GM13977 (cell line): ENCODE measurements around the gene PTPRF.
A peak's percentile ranks its signal among the peaks of the same experiment; 100 is the strongest.

Experiments
- DNase-seq: peaks from one replicate; pipeline ENCODE4 v3.0.0; 2012; ENCODE audit warnings: low spot score
- in situ Hi-C: fragments of 300-500 bp; cut with MboI; formaldehyde crosslinking; loops from one replicate; pipeline ENCODE4 v1.12.0; 2022; ENCODE audit warnings: low sequenced_read_pairs, low pct_unique_long_range_greater_than_20kb, mixed read lengths, inconsistent platforms; ENCODE audit not compliant: unreplicated experiment
- TF ChIP-seq, protein P1 (sequence below): IDR thresholded peaks from 2 replicates; pipeline ENCODE4 v1.5.1; 2012; ENCODE audit warnings: mild to moderate bottlenecking, control low read depth; ENCODE audit not compliant: insufficient read depth; ENCODE audit errors: extremely low read depth, missing control alignments

Gene PTPRF

DNA sequence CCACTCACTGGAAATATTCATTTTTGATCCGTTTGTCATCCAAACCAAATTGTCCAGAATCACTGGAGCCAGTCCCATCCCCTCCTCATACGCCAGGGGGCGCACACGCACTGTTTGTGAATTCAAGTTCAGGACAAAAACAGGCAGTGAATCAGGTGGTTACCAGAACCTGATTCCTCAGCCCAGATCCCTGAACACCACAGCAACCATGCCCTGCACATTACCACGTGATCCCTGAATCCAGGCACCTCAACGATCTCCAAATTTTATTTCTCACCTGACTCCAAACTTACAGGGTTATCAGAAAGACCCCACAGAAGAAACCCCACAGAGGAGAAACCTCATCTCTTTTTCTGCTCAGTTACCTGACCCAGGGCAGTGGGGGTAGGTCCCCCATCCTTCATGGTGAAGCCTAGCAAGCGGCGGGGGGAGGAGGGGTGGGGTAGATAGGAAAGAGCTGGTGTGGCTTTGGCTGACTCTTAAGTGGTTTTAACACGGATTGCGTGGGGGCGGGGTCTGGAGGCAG lies 1.4 kb upstream of the PTPRF start:
- peak; percentile 88 for DNase-seq
- TF ChIP-seq, protein P1, sequence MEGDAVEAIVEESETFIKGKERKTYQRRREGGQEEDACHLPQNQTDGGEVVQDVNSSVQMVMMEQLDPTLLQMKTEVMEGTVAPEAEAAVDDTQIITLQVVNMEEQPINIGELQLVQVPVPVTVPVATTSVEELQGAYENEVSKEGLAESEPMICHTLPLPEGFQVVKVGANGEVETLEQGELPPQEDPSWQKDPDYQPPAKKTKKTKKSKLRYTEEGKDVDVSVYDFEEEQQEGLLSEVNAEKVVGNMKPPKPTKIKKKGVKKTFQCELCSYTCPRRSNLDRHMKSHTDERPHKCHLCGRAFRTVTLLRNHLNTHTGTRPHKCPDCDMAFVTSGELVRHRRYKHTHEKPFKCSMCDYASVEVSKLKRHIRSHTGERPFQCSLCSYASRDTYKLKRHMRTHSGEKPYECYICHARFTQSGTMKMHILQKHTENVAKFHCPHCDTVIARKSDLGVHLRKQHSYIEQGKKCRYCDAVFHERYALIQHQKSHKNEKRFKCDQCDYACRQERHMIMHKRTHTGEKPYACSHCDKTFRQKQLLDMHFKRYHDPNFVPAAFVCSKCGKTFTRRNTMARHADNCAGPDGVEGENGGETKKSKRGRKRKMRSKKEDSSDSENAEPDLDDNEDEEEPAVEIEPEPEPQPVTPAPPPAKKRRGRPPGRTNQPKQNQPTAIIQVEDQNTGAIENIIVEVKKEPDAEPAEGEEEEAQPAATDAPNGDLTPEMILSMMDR, result peak; percentile 95
- in situ Hi-C loops, result loop anchor here (25.0 kb wide), 2 partner anchors 408 to 508 kb away; partner anchors contain the start of genes ARTN, IPO13 and SLC6A9

DNA sequence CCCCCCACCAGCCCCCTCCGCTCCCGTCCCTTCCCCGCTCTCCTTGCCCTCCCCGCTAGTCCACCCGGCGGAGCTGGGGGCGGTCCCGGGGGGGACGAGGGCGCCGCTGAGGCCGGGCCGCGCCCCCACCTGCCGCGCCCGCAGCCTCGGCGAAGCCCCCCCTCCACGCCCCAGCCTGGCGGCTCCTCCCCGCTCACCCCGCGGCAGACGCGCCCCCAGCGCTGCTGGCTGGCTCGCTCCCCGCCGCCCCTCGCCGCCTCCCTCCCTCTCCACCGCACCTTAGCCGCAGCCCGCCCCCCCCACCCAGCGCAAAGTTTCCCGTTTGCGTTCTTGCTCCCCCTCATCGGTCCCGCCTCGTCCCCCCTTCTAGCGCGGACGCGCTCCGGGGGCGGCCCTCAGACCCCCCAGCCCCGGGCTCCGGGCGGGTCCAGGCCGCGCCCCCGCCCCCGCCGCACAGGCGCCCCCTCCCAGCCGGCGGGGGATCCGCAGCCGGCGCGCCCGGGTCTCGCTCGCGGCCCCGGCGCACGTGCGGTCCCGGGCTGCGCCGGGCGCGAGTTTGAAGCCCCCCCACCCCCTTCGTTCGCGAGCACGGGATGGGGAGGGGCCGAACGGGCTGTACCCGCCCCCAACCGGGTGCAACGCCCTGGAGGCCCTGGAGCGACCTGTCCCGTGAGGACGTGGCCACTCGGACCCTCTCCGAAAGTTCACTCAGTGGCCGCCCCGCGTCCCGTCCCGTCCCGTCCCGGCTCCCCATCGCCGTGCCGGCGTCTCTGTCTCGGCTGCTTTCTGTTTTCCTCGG lies 623 bp downstream of the PTPRF start:
- DNase-seq, result peak; percentile 63
- TF ChIP-seq, protein P1, result peak; percentile 2
- in situ Hi-C loops, result loop anchor here (25.0 kb wide), 2 partner anchors 406 to 506 kb away; partner anchors contain the start of genes ARTN, IPO13 and SLC6A9

DNA sequence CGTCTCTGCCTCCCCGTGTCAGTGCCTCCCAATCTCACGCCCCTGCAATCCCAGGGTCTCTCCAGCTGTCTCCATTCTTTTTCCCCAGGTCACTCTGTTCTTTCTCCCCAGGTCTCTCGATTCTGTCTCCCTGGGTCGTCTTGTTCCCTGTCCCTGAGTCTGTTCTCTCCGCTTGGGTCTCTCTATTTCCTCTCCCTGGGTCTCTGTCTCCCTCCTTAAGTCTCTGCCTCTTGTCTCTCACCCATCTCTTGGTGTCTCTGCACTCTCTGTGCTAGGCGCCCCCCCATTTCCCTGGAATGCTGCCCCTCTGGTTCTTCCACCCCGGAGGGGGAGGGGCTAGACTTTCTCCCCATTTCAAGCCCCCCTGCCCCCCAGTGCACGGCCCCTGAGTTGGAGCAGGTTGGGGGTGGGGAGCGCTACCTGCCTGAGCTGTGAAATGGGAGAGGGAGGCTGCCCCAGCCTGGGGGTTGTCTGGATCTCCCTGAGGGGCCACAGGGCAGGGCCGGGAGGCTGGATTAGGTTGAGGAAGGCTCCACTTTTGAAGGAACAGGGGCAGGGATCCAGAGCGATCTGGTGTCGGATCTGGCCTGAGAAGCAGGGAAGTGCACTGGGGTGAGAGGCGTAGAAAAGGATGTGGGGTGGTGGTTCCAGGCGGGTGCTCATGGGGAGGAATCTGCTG lies 1.4 kb downstream of the PTPRF start:
- in situ Hi-C loops, result loop anchor here (25.0 kb wide), 2 partner anchors 405 to 505 kb away; partner anchors contain the start of genes ARTN, IPO13 and SLC6A9
- no peak for DNase-seq
- TF ChIP-seq, protein P1, result no peak

DNA sequence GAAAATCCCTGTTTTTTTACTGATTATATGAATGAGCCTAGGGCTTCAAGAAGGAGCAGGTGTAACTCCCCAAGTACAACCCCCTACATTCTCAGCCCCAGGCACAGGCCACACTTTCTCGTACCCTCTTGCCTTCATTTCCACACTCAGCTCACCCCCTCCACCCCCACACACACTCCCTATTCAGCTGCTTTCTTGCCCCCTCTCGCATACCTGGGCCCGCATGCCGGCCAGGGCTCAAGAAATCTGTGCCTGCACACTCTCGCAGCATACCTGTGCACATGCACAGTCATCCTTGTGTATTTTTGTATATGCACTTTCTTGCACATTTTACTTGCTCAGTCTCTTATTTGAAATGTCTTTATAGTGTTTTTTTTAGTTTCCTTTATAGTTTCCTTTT lies 2.0 kb downstream of the PTPRF start:
- TF ChIP-seq, protein P1, result no peak
- in situ Hi-C loops, result loop anchor here (25.0 kb wide), 2 partner anchors 405 to 505 kb away; partner anchors contain the start of genes ARTN, IPO13 and SLC6A9
- no peak for DNase-seq

DNA sequence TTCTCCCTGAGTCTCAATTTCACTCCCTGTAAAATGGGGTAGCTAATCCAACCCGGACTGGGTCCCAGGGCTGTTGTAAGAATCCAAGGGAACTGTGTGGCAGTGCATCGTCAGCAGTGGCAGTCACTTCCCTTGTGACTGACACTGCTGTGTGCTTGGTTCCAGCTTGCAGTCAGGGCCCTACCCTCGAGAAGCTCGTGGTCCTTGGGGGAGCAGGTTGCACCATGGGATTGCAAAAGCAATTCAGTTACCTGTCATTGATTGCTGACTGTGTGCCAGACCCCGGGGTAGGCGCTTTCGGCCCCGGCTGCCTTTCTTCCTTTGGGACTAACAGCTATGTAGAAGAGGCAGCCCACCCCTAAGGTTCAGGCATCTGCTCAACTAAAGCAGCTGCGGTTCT lies 2.9 kb downstream of the PTPRF start:
- TF ChIP-seq, protein P1, result no peak
- in situ Hi-C loops, result loop anchor here (25.0 kb wide), 2 partner anchors 404 to 504 kb away; partner anchors contain the start of genes ARTN, IPO13 and SLC6A9
- DNase-seq, result no peak

DNA sequence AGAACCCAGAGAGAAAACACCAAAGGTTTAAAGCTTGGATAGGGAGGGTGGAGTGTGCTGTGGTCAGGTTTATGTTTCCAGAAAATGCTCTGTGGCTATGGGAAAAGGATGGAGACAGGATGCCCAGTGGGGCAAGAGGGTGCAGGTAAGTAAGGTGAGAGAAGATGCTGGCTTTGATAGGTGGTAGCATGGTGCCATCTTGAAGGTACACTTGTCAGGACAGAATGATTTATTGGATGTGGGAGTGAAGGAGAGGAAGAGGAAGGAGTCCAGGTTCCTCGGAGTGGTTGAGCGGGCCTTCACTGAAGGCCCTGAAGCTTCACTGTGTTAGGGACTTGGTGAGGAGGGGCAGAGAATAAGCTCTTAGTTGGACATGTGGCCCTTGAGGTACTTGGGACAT lies 3.6 kb downstream of the PTPRF start:
- TF ChIP-seq, protein P1, result no peak
- no peak for DNase-seq
- in situ Hi-C loops, result loop anchor here (25.0 kb wide), 2 partner anchors 403 to 503 kb away; partner anchors contain the start of genes ARTN, IPO13 and SLC6A9
